Spleen (tissue), 11 donors: ENCODE results near the gene COL25A1. TPM values are rescaled to one million over a fixed set of nuclear protein-coding genes. Genes with fewer than 3 reads are reported as not detected.

Experiments used
- DNase-seq: peaks from one replicate; pipeline ENCODE4 v3.0.0-alpha.2; 2020
- H3K27ac ChIP-seq, 8 donors: fragments of 200-600 bp; sonication (generic) in 7 of 8; 1 replicate in 4 of 8; 2 replicates in 4 of 8; pipeline versions ENCODE4 v1.5.0 to v1.8.0; 2016 to 2021; ENCODE audit warnings: inconsistent platforms in 4 of 8, mild to moderate bottlenecking in 4 of 8, moderate library complexity in 1 of 8
- H3K27me3 ChIP-seq, 7 donors: fragments of 200-600 bp; sonication (generic) in 6 of 7; replicated peaks in 1 of 7; 1 replicate in 4 of 7; 2 replicates in 3 of 7; pipeline versions ENCODE4 v1.5.0 to v1.8.0; 2016 to 2021; ENCODE audit warnings: inconsistent platforms in 3 of 7, mild to moderate bottlenecking in 1 of 7
- H3K36me3 ChIP-seq, 6 donors: fragments of 200-600 bp; sonication (generic) in 5 of 6; 1 replicate in 4 of 6; 2 replicates in 2 of 6; pipeline versions ENCODE4 v1.5.0 to v1.8.0; 2016 to 2021; ENCODE audit warnings: inconsistent platforms in 2 of 6
- H3K4me1 ChIP-seq, 6 donors: fragments of 200-600 bp; sonication (generic) in 5 of 6; 1 replicate in 3 of 6; 2 replicates in 3 of 6; pipeline versions ENCODE4 v1.5.0 to v1.8.0; 2016 to 2021; ENCODE audit warnings: inconsistent platforms in 3 of 6
- H3K4me3 ChIP-seq, 8 donors: fragments of 200-600 bp; sonication (generic) in 7 of 8; 1 replicate in 4 of 8; 2 replicates in 4 of 8; pipeline versions ENCODE4 v1.5.0 to v1.8.0; 2016 to 2021; ENCODE audit warnings: inconsistent platforms in 4 of 8, mild to moderate bottlenecking in 4 of 8, moderate library complexity in 2 of 8
- H3K9me3 ChIP-seq, 8 donors: fragments of 200-600 bp; sonication (generic) in 7 of 8; 1 replicate in 4 of 8; 2 replicates in 4 of 8; pipeline versions ENCODE4 v1.5.0 to v1.8.0; 2016 to 2021; ENCODE audit warnings: inconsistent platforms in 4 of 8
- CTCF ChIP-seq, 11 experiments: fragments of 200-600 bp in 7 of 11; fragments of 450-650 bp in 4 of 11; sonication (generic) in 4 of 11; IDR thresholded peaks in 8 of 11; conservative IDR thresholded peaks in 3 of 11; 1 replicate in 7 of 11; 2 replicates in 4 of 11; pipeline versions ENCODE4 v1.4.0 to v1.8.0; 2016 to 2021; ENCODE audit warnings: antibody characterized with exemption in 11 of 11, inconsistent platforms in 4 of 11, mild to moderate bottlenecking in 1 of 11
- POLR2A ChIP-seq, 3 donors: fragments of 450-650 bp; IDR thresholded peaks; one replicate each; pipeline ENCODE4 v1.5.1; 2017; ENCODE audit warnings: antibody characterized with exemption in 3 of 3, mild to moderate bottlenecking in 1 of 3
- POLR2AphosphoS5 ChIP-seq, 3 donors: sonication (generic); formaldehyde crosslinking; IDR thresholded peaks; one replicate each; pipeline ENCODE4 v1.5.1; 2017; ENCODE audit warnings: antibody characterized with exemption in 3 of 3
- WGBS, 5 donors: extraction: QIAGEN DNeasy Blood & Tissue Kit in 3 of 5; methylation state at CpG; one replicate each; pipeline versions ENCODE4 v1.1.5 to v1.1.7; 2013 to 2018; 5-methylcytosine and 5-hydroxymethylcytosine counted together
- intact Hi-C: fragments of 100-400 bp; cut with DNase I; formaldehyde crosslinking; loops from one replicate; pipeline ENCODE4 v1.15.0; 2023; ENCODE audit warnings: low total_unique reads
- polyA plus RNA-seq, 3 donors: library from polyadenylated mRNA; stranded (reverse); fragments of 200-250 nt; gene quantifications; one replicate each; pipeline ENCODE4 v1.2.1, GENCODE V29; 2013
- total RNA-seq, 7 donors: library from RNA; depleted of rRNA in 3 of 7; stranded (reverse); fragments of >200 nt in 3 of 7; fragmentation: NEBNext Ultra II Directional in 4 of 7; extraction: Animal tissue kit (Norgen Biotek cat#: 25700) in 4 of 7; gene quantifications; one replicate each; pipeline versions ENCODE4 v1.1.0 to v1.2.1, GENCODE V29; 2016 to 2021
- donor health status: healthy with polysubstance abuse.
- donor health status: DM: no; HTN: no; CAD: no; lungs with moderate emphysema.
- donor health status: DM: no; HTN: no; CAD: no.
- donor health status: Bipolar disorder and iron deficiency.
- donor health status: healthy.
- donor health status: DM: no; HTN: no; CAD: no.
- donor health status: DM: yes; HTN: yes; CAD: no.

The COL25A1 gene
- total and polyA plus RNA-seq, 10 donors, result 0.06 to 1.9 (median 0.57) TPM; not detected in 1

DNA sequence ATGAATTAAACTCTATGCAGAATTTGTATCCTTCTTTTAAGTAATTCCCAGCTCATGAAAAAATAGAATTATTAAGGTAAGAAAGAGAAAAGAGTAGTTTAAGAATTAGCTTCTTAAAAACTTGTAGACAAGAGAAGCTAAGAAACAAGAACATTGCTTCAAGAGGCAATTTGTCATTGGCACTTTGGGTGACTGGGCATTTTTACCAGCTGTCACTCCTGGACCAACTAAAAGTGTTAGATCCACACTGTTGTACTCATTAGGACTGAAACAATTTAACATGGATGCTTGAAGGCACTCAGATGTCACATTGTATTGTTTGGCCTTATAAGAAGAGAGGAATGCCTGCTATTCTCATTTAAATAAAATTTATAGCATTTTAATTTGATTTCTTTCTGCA, 7.4 kb downstream of the COL25A1 start:
- TF ChIP-seq CTCF (IDR thresholded peaks at IDR 0.05 in 8 of 11, conservative IDR thresholded peaks at IDR 0.05 in 3 of 11), result no peak
- no peak for TF ChIP-seq POLR2AphosphoS5 (IDR thresholded peaks at IDR 0.05)
- TF ChIP-seq POLR2A (IDR thresholded peaks at IDR 0.05), result no peak
- Histone ChIP-seq H3K4me3 (no peak overlapping the region), H3K9me3 (no peaks in the 10 kb centered on the region), H3K36me3 (no peaks in the 10 kb centered on the region), H3K27ac (no peak overlapping the region), H3K27me3 (peaks cover 0 to 43% (median 0%) of the 10 kb centered on the region in 7 donors), H3K4me1 (peaks cover 0 to 7% (median 0%) of the 10 kb centered on the region in 6 donors)
- no peak for DNase-seq
- intact Hi-C loops, result no loop called here

DNA sequence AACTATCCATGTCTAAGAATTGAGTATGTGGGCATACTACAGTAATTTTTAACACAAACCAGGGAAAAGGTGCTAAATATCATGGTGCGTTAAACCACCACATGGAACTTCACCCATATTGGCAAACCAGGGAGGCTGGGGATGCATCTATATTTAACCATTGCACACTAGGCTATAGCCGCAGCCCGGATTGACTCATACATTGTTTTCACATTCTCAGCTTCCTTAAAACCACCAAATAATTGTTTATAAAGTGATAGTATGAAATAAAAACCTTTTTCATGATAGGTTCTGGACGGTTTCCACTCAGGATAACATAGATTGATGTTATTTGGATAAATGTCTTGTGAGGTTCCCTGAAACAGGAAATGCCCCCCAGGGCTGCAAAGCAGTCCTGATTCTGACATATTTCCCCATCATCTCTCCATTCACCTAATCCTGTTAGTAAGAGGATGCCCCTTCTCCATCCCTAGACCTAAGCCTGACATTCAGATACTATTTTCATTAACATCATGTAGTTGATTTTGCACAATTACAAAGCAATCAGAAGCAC, 7.9 kb downstream of the COL25A1 start:
- intact Hi-C loops, result no loop called here
- DNase-seq, result no peak
- Histone ChIP-seq H3K9me3 (no peaks in the 10 kb centered on the region), H3K4me3 (no peak overlapping the region), H3K4me1 (peaks cover 0 to 7% (median 0%) of the 10 kb centered on the region in 6 donors), H3K36me3 (no peaks in the 10 kb centered on the region), H3K27ac (no peak overlapping the region), H3K27me3 (peaks cover 0 to 38% (median 0%) of the 10 kb centered on the region in 7 donors)
- TF ChIP-seq POLR2A (IDR thresholded peaks at IDR 0.05) (no peak), POLR2AphosphoS5 (IDR thresholded peaks at IDR 0.05) (no peak), CTCF (IDR thresholded peaks at IDR 0.05 in 8 of 11, conservative IDR thresholded peaks at IDR 0.05 in 3 of 11) (no peak)
- 84 to 97% (median 89%) methylated on average over 4 of the region's 4 CpGs for WGBS, 5 donors

DNA sequence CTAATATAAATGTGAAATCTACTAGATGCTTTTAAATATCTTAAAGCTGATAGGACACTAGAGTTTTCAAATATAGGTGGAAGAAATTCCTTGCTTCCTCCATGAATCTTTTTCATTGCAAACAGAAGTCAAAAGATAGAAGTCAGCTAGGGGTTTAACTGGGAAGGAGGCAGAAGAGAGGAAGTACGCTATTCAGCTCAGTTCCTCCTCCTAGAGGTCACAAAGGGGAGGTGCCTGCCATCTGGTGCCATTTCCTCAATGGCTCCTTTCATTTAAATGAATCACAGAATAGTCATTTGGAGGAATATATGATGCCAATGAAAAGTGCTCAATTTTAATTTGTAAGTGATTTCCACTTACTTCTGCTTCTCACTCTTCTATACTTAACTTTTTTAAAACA, 8.5 kb downstream of the COL25A1 start:
- H3K4me3 ChIP-seq, result no peak overlapping the region
- 4 to 29% (median 19%) methylated on average over 1 of the region's 1 CpG for WGBS, 5 donors
- H3K4me1 ChIP-seq, result peaks cover 0 to 7% (median 0%) of the 10 kb centered on the region in 6 donors
- no peaks in the 10 kb centered on the region for H3K36me3 ChIP-seq
- H3K27ac ChIP-seq, result no peak overlapping the region
- DNase-seq, result no peak
- intact Hi-C loops, result no loop called here
- H3K9me3 ChIP-seq, result no peaks in the 10 kb centered on the region
- no peak for TF ChIP-seq POLR2A (IDR thresholded peaks at IDR 0.05)
- TF ChIP-seq POLR2AphosphoS5 (IDR thresholded peaks at IDR 0.05), result no peak
- TF ChIP-seq CTCF (IDR thresholded peaks at IDR 0.05 in 8 of 11, conservative IDR thresholded peaks at IDR 0.05 in 3 of 11), result peak in 7 of 11 experiments; percentile 8 to 55 (median 32)
- H3K27me3 ChIP-seq, result peaks cover 0 to 33% (median 0%) of the 10 kb centered on the region in 7 donors

GRCh38 chr4:109291707-109292238, 10.7 kb downstream of the COL25A1 start:
- no peaks in the 10 kb centered on the region for H3K9me3 ChIP-seq
- intact Hi-C loops, result no loop called here
- no peak for TF ChIP-seq POLR2A (IDR thresholded peaks at IDR 0.05)
- TF ChIP-seq CTCF (IDR thresholded peaks at IDR 0.05 in 8 of 11, conservative IDR thresholded peaks at IDR 0.05 in 3 of 11), result no peak
- TF ChIP-seq POLR2AphosphoS5 (IDR thresholded peaks at IDR 0.05), result no peak
- H3K36me3 ChIP-seq, result no peaks in the 10 kb centered on the region
- no peak overlapping the region for H3K4me3 ChIP-seq
- H3K27ac ChIP-seq, result no peak overlapping the region
- WGBS, 5 donors, result 77 to 89% (median 86%) methylated on average over 2 of the region's 2 CpGs
- no peak for DNase-seq
- H3K4me1 ChIP-seq, result peaks cover 0 to 7% (median 0%) of the 10 kb centered on the region in 6 donors
- H3K27me3 ChIP-seq, result peaks cover 0 to 14% (median 0%) of the 10 kb centered on the region in 7 donors
